ENCODE data around the gene UPK1B.
"Not testable (repeated sequence)": the region's sequence is repeated elsewhere in the genome, so short reads cannot be mapped to it uniquely, and the experiment has no call there.

Gene UPK1B

DNA sequence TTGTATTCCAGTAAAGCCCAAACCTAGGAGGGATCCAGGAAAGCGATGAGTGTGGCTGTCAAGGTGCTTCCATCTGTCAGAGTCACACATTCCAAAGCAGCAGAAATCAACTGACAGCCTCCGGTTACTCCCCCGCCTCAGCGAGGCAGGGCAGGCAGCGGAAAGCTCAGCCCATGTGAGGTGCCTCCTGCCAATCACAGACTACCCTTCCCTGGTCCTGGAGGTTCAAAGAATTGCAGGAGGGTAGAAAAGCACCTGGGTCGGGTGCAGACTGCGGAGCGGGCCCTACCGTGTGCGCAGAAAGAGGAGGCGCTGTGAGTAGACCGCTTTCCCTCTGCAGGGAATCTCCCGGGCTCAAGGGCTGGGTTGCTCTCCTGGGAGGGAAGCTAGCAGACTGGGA is at the start of gene UPK1B:
TSS of gene UPK1B (plus strand) at position 274 of the 400 bp plus-strand sequence. CDS start 13,144 bp downstream, outside the sequence.
- DNase-seq (ENCODE audit: low read depth): no peak

DNA sequence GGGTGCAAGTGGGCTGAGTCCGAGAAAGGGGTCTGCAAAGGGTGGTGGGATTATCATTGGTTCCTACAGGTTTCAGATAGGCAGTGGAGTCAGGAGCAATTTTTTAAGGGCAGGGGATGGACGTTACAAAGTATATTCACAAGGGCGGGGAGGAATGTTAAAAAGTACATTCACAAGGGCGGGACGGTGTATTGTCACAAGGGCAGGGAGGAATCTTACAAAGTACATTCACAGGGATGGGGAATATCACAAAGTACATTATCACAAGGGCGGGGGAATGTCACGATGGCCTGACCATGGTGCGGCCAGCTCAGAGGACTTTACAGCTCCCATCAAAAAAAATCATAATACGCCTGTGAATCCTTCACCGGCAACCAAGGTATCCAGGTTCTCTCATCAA is 48.1 kb upstream of the UPK1B start:
- DNase-seq (ENCODE audit: low read depth): no peak

DNA sequence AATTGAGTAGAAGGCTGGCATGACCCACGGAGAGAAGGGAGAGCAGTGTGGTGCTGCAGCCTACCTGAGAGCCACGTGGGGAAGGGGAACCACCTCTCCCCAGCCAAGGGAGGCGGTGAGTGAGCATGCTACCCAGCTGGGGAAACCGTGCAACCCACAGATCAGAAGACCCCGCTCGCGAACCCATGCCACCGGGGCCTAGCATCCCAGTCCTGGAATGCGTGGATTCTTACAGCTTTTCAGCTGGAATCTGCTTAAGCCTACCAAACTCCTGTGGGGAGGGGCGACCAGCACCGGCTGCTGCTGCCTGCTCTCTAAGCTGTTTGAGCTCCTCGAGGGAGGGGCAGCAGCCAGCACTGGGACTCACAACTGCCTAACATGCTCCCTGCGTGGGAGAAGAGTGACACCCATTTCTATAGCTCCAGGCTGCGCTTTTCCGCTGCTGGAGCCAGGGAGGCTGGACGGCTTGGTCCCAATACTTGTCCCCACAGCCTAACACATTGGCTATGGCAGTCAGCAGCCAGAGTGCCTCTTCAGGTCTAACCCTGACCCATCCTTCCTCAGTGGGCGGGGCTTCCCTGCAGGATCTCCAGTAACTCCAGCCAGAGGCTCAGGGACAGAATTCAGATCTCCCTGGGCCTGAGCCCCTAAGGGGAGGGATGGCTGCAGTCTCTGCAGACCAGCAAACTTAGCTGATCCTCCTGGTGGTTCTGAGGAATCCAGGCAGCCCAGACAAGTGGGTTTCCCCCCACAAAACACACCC is 47.5 kb upstream of the UPK1B start:
- DNase-seq (ENCODE audit: low read depth): no peak

DNA sequence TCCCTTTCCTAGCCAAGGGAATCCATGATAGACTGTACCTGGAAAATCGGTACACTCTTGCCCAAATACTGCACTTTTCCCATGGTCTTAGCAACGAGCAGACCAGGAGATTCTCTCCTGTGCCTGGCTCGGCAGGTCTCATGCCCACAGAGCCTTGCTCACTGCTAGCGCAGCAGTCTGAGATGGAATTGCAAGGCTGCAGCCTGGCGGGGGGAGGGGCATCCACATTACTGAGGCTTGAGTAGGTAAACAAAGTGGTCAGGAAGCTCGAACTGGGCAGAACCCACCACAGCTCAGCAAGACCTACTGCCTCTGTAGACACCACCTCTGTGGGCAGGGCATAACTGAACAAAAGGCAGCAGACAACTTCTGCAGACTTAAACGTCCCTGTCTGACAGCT is 43.1 kb upstream of the UPK1B start:
- DNase-seq (ENCODE audit: low read depth): not testable (repeated sequence)

DNA sequence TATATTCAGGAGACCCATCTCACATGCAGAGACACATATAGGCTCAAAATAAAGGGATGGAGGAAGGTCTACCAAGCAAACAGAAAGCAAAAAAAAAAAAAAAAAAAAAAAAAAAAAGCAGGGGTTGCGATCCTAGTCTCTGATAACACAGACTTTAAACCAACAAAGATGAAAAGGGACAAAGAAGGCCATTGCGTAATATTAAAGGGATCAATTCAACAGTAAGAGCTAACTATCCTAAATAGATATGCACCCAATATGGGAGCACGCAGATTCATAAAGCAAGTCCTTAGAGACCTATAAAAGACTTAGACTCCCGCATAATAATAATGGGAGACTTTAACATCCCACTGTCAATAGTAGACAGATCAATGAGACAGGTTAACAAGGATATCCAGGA is 41.1 kb upstream of the UPK1B start:
- not testable (repeated sequence) for DNase-seq (ENCODE audit: low read depth)

DNA sequence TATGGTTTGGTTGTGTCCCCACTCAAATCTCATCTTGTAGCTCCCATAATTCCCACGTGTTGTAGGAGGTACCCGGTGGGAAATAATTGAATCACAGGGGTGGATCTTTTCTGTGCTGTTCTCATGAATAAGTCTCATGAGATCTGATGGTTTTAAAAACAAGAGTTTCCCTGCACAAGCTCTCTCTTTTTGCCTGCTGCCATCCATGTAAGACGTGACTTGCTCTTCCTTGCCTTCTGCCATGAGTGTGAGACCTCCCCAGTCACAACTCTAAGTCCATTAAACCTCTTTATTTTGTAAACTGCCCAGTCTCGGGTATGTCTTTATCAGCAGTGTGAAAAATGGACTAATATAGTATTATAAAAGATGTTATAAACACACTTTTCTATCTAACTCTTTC is 34.0 kb upstream of the UPK1B start:
- not testable (repeated sequence) for DNase-seq (ENCODE audit: low read depth)

DNA sequence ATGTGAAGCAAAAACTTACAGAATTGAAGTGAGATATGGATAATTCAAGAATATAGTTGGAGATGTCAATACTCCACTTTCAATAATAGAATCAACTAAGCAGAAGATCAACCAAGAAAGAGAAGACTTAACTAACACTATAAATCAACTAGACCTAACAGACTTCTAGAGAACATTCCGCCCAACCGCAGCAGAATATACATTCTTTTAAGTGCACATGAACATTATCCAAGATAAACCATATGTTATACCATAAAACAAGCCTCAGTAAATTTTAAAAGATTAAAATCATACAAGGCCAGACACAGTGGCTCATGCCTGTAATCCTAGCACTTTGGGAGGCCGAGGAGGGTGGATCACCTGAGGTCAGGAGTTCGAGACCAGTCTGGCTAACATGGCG is 32.9 kb upstream of the UPK1B start:
- no peak for DNase-seq (ENCODE audit: low read depth)

DNA sequence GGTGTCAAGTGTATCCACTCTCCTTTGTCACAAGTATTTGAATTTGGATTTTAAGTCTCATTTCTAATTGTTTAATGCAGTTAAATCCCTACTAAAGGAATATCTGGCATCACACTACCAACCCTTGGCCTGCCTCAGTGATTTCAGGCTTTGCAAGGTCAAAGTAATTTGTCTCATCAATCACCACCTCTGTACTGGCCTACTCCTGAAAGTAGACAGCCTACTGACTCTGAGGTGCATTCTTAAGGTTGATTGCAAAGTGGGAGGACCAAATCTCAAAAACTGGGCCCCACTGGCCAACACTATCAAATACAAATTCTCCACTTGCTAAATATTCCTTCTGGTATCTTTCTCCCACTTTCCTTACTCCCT is 28.3 kb upstream of the UPK1B start:
- DNase-seq (ENCODE audit: low read depth): no peak

DNA sequence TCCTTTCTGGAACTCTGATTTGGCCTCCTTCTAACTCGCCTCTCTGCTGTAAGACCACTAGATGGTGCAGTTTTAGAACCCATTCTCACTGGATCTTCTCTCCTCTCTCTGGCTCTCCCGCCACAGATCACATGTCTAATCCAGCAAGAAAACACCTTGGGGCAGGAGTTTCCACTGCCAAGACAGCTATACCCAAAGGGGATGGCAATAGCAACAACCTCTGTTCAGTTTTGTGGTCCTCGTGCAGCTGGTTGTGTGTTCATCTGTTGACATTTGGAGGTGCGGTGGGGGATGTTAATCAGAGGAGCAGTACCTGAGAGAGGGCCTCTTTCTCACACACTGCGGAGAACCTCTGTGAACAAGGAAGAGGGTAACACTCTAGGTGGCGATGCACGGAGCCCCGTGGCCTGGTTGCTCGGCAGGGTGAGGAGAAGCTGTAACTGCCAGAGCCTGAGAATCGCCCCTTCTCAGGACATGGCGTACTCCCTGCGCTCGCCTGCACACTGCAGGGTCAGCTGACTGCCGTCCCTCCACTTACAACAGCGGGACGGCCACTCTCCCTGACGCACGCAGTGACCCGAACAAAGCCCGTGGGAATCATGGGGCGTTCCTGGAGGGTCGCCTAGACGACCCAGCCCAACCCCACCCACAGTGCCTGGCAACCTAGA is 27.8 kb upstream of the UPK1B start, which contains the start of gene TEX55:
TSS of gene TEX55 (plus strand) at position 666 of the 668 bp plus-strand sequence. CDS start 25 bp downstream, outside the sequence.
- no peak for DNase-seq (ENCODE audit: low read depth)

DNA sequence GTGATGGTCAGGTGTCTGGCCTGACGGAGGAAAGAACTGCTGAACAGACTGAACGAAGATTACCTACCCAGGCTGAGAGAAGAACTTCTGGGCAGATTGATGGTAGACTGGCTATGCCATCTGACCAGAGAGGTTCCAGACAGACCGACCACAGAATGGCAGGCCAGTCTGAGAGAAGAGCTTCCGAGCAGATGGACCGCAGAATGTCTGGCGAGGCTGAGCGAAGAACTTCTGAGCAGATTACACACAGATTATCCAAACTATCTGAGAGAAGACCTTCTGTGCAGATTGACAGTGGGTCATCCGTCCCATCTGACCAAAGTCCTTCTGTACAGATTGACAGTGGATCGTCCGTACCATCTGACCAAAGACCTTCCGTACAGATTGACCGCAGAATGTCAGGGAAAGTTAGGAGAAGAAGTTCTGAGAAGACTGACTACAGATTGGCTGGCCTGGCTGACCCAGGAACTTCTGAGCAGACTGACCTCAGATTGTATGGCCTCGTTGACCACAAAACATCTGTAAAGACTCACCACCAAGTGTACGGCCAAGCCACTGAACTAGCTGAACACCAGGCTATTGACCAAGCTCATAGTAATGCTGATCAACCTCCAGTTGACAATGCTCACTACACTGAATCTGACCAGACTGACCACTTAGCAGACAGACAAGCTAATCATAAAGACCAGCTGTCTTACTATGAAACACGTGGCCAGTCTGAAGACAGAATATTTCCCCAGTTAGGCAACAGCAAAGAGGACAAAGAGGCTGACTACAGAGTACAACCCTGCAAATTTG is 26.6 kb upstream of the UPK1B start:
- no peak for DNase-seq (ENCODE audit: low read depth)

DNA sequence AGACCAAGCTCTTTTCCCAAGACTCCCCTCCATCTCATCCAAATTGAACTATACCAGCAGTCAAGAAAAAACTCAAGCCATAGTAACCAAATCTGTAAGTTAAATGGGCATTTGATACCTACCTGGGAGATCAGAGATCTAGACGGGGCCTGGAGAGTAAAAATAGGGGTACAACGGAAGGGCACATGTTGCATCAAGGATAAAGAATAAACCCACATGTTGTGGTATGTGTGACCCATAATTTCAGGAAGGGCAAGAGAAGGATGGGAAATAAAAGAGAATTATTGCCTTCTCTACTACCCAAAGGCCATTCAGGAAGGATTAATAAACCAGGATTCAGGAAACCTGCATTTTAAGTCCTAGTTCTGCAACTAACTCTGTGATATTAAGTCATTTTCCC is 25.9 kb upstream of the UPK1B start:
- DNase-seq (ENCODE audit: low read depth): no peak

DNA sequence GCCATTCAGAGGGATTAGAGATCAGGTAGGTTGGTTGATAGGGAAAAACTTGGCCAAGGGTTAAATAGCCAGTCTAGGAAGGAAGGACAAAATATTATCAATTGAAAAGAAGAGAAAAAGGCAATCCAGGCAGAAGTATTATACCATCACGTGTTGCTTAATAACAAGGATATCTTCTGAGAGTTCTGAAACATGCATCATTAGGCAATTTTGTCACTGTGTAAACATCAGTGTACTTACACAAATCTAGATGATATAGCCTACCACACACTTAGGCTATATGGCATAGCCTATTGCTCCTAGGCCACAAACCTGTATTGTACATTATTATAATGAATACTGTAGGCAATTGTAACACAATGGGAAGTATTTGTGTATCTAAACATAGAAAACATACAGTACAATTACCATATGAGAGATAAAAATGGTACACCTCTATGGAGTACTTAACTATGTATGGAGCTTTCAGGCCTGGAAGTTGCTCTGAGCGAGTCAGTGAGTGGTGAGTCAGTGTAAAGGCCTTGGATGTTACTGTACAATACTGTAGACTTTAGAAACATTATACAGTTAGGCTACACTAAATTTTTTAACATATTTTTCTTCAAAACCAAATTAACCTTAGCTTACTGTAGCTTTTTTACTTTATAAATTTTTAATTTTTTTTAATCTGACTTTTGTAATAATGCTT is 24.8 kb upstream of the UPK1B start:
- DNase-seq (ENCODE audit: low read depth): peak; percentile 19

DNA sequence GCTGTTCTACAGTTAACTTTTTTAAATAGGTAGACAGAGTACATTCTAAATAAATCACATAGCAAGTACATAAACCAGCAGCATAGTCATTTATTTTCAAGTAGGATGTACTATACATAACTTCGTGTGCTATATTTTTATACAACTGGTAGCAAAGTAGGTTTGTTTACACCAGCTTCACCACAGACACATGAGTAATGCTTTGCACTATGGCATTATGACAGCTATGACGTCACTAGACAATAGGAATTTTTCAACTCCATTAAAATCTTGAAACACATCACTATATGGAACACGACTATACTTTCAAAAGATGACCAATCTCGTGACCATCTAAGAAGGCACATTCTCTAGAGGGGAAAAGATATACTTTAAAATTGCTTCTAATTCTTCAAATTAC is 23.9 kb upstream of the UPK1B start:
- peak; percentile 31 for DNase-seq (ENCODE audit: low read depth)

DNA sequence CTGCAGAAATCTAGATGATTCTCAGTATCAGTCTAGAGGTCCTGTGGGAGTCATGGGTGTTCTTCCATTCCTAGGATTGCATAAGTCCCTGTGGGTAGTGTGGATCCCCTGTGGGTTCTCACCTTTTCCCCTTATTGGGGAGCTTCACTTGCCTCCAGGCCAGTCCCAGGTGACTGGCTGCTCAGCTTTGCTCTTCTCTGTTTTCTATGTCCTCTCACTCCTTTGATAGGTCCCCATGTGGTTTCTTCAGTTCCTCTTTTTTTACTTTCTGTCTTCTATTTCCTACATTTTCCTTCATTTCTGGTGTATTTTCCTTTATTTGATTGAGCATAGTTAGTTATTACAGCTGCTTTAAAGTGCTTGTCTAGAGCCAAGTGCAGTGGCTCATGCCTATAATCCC is 16.5 kb upstream of the UPK1B start:
- no peak for DNase-seq (ENCODE audit: low read depth)

DNA sequence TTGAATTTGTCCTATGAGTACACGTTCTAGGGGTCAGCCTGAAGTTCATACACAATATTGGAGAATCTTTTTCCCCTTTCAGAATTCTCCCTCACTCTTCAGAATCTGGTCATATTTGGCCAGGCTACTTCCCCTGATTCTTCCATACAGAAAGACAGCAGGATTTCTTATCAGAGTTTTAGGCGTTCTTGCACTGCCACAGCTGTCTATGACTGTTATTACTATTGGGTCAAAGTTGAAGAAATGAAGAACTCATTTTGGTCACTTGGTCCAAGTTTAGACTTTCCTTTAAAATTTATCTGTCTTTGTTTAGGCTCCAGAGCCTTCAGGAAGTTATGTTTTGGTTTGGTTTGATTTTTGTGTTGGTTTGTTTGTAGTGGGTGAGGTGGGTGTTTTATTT is 15.4 kb upstream of the UPK1B start:
- DNase-seq (ENCODE audit: low read depth): no peak

DNA sequence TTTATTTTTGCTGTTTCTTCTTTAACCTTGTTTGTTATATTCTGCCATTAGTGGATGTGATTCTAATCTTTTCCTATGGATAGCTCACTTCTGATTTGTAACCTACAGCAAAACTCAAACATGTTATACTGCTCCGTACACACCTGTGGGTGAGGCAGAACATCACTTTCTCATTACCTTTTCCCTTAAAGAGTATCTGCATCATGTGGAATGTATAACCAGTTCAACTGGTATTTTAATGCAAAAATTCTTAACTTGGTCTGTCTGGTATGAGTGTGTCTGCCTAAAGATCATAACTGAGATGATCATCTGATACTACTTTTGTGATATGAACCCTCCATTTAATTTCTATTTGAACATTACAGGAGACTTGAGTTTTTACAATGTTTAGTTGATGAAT is 13.0 kb upstream of the UPK1B start:
- no peak for DNase-seq (ENCODE audit: low read depth)

DNA sequence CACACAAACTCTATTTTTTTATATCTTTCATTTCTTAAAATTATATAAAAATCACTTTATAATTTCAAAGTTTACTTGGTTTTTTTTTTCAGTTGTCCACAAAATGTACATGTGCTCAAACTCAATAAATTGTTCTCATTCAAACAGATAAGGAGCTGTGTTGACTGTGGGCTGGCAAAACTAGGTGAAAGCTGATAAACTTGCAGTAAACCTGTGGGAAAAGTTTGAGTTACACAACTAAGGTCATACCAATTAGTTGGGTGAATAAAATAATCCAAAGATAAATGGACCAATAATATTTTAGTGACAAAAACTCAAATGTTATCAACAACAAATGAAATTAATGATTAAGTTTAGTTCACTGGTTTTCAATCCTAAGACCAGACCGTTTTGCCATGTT is 12.6 kb upstream of the UPK1B start:
- no peak for DNase-seq (ENCODE audit: low read depth)

DNA sequence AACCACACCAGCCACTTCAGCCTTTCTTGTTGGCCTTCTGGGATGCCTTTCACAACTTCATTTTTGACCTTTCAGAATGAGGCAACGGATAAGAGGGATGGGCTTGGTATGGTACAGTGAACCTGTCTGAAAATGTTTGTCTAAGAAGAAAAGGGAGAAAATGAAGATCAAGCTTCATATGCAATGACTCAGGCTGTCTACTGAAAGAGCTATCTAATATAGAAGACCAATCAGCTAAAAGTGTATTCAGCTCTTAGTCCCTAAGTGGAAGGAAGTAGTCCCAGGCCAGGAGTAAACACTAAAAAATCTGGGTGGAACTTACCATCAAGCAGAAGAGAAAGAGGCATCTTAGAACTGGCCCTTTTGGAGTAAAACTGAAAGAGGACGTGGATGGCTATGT is 12.2 kb upstream of the UPK1B start:
- DNase-seq (ENCODE audit: low read depth): no peak

DNA sequence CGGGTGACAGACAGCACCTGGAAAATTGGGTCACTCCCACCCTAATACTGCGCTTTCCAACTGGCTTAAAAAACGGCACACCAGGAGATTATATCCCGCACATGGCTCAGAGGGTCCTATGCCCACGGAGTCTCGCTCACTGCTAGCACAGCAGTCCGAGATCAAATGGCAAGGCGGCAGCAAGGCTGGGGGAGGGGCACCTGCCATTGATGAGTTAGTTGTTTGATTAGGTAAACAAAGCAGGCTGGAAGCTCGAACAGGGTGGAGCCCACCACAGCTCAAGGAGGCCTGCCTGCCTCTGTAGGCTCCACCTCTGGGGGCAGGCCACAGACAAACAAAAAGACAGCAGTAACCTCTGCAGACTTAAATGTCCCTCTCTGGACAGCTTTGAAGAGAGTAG is 8.7 kb upstream of the UPK1B start:
- not testable (repeated sequence) for DNase-seq (ENCODE audit: low read depth)

DNA sequence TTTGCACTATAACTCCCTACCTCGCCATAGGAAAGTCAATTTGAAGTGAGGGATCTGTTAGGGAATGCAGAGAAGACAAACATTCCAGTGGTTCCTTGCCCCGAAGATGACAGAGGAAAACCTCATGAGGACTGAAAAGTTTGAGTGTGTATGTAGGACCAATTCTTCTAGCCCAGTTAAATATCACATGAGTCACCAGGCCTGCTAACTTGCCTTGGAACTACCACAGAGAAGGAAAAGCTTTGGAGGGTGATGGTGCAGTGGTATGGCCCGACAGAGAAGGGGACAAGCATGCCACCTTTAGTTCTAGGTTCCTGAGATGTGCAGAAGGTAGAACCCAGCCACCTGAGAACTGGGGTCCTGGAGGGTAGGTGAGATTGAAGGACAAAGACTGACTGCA is 2.6 kb upstream of the UPK1B start:
- no peak for DNase-seq (ENCODE audit: low read depth)

DNA sequence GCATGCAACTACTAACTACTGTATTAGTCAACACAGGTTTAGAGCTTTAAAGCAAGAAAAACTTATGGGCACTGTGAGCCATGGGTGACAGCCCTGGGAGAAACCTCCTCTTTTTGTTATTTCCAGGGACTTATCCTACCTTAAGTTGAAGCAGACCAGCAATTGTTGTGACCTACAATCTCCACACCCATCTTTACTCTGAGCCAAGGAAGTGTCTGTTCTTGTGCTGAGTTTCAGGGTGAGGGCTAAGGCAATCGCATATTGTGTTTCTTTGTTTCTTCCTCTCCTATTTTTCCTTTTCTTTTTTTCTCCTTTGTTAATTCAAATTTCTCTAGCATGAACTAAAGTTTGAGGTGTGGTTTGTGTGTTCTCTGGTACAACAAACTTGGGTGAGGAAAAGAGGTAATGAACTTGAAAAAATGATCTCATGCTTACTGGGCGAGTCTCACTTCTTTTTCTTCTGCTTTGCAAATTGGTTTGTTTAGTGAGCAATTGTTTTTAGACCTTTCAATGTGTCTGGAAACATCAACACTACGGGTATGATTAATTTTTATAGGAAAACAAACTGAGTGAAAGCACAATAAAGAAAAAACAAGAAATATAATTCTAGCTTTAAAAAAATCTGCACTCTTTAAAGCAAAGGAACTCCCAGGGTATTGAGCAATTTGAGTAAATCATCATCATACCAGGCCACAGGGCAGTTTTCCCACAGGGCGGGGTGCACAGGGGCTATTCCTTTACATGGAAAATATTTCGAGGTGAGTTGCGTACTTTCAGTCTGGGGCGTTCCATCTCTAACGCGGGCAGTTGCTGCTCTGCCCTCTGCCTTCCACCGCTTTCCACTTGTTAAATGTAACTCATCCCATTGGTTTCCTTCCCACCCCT is 2.7 kb downstream of the UPK1B start:
- DNase-seq (ENCODE audit: low read depth): no peak
